Pulmonary artery endothelial cell (primary cell): ENCODE data around the gene ZNF420. TPM values are rescaled to one million over a fixed set of nuclear protein-coding genes. Genes with fewer than 3 reads are reported as not detected.
A peak's percentile ranks its signal among the peaks of the same experiment; 100 is the strongest.
"Not testable (repeated sequence)": the region's sequence is repeated elsewhere in the genome, so short reads cannot be mapped to it uniquely, and the experiment has no call there.

Experiments used
- DNase-seq: peaks from one replicate; pipeline ENCODE4 v3.0.0-alpha.2; 2011; ENCODE audit warnings: low read depth, low spot score
- total RNA-seq: library from RNA; depleted of rRNA; stranded (reverse); fragments of >200 nt; gene quantifications from 2 replicates; pipeline ENCODE4 v1.2.3, GENCODE V29; 2014

The ZNF420 gene
- total RNA-seq, result 6.7 and 13.2 TPM in 2 replicates

DNA sequence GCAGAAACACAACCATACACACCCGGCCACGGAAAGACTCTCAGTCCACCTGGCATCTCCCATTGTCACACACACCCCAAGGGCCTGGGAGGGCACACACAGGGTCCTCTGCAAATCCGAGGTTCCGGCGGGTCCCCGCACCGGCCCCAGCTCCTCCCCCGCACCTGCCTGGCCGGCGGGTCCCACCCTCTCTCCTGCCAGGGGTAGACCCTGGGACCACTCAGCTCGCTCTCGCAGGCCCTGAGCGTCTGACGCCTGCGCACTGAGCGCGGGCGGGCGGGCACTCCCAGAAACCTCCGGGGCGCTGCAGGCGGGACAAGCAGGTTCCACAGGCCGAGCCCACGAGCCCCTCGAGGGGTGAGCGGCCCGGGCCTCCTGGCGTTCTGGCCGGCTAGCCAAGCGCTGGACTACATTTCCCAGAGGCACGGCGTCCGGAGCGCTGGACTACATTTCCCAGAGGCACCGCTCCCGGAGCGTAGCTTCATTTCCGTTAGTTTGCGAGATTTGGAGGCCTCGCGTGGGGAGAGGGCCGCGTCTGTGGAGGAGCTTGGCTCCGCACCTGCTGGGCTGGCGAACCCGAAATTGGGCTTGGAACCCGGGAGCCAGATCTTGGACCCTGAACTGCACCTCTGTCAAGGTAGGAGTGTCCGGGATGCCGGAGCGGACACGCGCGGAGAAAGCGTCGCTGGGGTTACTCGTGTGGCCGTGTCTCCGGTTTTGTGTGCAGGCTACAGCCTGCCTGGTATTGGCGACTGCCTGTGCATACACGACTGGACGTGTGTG, at the start of gene ZNF420:
Gene ZNF420, plus strand, starts transcription at position 500 of the 783 bp plus-strand sequence. CDS start 10,686 bp downstream, outside the sequence.
- DNase-seq, result peak; percentile 77

DNA sequence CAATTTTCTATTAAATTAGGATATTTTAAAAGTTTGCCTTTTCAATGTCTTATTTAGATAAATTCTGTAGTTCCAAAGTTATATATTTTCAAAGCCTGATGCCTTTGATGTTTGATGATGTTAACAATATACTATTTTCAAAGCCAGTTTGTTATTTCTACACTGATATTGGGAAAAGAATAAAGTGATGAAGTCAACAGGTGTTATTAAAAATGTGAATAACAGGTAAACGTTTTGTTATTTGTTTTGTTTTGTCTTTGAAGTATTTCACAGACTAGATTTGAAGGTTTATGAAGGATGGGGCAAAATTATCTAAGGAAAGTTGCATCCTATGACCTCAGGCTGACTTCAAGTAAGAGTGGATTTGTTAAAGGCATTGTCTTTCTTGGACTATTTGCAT, 33.1 kb upstream of the ZNF420 start:
- DNase-seq, result no peak

- no peak for DNase-seq
These were observed 22.9 kb upstream of the ZNF420 start for GRCh38 chr19:37055330-37055729.

DNA sequence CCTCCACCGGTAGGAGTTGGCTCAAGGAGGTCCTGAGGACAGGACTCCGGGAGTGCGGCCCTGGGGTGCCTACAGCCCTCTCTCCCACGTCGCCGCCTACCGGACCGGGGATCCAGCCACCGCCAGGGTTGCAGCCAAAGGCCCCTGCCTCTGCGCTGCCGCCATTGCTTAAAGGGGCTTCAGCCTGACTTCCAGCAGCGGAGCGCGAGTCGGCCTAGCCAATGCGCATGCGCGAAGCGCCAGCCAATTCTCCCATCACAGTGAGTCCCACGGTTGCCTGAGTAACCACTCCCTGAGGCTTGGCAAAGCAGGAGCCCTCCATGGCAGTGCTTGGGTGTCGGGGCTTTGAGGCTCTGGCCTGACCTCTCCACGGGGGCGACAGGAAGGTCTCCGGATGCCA, 21.5 kb upstream of the ZNF420 start:
- no peak for DNase-seq

- no peak for DNase-seq
These were observed 19.1 kb upstream of the ZNF420 start for GRCh38 chr19:37059142-37059541.

- DNase-seq, result not testable (repeated sequence)
These were observed 13.3 kb upstream of the ZNF420 start for GRCh38 chr19:37064886-37065285.

GRCh38 chr19:37074111-37074510, 4.1 kb upstream of the ZNF420 start:
- no peak for DNase-seq

- DNase-seq, result no peak
These were observed 3.3 kb upstream of the ZNF420 start for GRCh38 chr19:37074819-37075362.

GRCh38 chr19:37076524-37076923, 1.7 kb upstream of the ZNF420 start:
- not testable (repeated sequence) for DNase-seq

- no peak for DNase-seq
These were observed 716 bp upstream of the ZNF420 start for GRCh38 chr19:37077501-37077933.

GRCh38 chr19:37078717-37079032, 442 bp downstream of the ZNF420 start:
- no peak for DNase-seq

DNA sequence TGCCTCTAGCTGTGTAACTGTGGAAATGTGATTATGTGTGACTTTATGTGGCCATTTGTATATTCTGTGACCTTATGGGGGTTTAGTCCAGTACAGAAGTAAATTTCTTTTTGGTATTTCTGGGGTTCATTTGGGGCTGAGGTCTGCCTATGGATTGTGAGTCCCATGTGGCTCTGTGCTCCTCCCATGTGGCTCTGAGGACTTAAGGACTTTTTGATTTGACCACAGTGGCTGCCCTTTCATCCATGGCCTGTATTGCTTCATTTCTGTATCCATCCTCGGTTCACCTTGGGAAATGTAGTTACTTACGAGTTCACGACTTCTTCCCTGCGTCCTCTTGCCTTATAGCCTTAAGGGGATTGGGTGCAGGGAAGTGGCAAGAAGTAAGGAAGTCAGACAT, 1.0 kb downstream of the ZNF420 start:
- no peak for DNase-seq

GRCh38 chr19:37082307-37082706, 4.1 kb downstream of the ZNF420 start:
- DNase-seq, result no peak

GRCh38 chr19:37087110-37087509, 8.9 kb downstream of the ZNF420 start:
- DNase-seq, result no peak

- DNase-seq, result no peak
These were observed 17.6 kb downstream of the ZNF420 start for GRCh38 chr19:37095859-37096258.

DNA sequence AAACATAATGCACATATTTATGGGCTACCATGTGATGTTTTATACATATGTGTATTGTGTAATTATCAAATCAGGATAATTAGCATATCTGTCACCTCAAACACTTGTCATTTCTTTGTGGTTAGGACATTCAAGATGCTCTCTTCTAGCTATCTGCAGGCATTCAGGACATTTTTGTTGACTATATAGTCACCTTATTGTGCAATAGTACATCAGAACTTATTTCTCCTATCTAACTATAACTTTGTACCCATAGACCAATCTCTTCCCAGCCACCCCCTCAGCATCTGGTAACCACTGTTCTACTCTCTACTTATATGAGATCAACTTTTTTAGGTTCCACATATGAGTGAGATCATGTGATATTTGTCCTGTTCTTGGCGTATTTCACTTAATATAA, 20.3 kb downstream of the ZNF420 start:
- no peak for DNase-seq

DNA sequence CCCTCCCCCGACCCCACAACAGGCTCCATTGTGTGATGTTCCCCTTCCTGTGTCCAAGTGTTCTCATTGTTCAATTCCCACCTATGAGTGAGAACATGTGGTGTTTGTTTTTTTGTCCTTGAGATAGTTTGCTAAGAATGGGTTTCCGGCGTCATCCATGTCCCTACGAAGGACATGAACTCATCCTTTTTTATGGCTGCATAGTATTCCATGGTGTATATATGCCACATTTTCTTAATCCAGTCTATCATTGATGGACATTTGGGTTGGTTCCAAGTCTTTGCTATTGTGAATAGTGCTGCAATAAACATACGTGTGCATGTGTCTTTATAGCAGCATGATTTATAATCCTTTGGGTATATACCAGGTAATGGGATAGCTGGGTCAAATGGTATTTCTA, 25.9 kb downstream of the ZNF420 start:
- not testable (repeated sequence) for DNase-seq

- DNase-seq, result not testable (repeated sequence)
These were observed 33.5 kb downstream of the ZNF420 start for GRCh38 chr19:37111753-37112152.

- DNase-seq, result no peak
These were observed 35.8 kb downstream of the ZNF420 start for GRCh38 chr19:37114001-37114400.

DNA sequence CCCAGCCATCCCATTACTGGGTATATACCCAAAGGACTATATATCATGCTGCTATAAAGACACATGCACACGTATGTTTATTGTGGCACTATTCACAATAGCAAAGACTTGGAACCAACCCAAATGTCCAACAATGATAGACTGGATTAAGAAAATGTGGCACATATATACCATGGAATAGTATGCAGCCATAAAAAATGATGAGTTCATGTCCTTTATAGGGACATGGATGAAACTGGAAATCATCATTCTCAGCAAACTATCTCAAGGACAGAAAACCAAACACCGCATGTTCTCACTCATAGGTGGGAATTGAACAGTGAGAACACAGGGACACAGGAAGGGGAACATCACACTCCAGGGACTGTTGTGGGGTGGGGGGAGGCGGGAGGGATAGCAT, 43.9 kb downstream of the ZNF420 start:
- not testable (repeated sequence) for DNase-seq

- no peak for DNase-seq
These were observed 50.0 kb downstream of the ZNF420 start for GRCh38 chr19:37127999-37128820.

- DNase-seq, result no peak
These were observed 50.6 kb downstream of the ZNF420 start for GRCh38 chr19:37128821-37129177.
